ENCODE data around the gene LPAR1.

The LPAR1 gene

DNA sequence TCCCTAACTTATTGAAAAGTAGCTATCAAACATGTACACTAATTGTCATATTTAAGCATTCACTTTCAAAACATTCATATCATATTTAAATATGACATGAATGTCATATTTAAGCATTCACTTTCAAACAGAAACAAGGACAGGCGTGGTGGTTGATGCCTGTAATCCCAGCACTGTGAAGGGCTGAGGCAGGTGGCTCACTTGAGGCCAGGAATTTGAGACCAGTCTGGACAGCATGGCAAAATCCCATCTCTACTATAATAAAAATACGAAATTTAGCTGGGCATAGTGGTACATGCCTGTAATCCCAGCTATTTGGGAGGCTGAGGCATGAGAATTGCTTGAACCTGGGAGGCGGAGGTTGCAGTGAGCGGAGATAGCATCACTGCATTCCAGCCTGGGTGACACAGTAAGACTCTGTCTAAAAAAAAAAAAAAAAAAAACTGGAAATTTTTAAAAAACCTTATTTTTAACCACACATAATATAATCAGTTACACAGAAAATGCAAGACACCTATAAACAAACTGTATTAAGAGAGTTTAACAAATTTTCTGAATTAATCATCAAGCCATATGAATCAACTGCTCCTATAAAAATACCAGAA, 88.1 kb downstream of the LPAR1 start:
- DNase-seq: no peak

DNA sequence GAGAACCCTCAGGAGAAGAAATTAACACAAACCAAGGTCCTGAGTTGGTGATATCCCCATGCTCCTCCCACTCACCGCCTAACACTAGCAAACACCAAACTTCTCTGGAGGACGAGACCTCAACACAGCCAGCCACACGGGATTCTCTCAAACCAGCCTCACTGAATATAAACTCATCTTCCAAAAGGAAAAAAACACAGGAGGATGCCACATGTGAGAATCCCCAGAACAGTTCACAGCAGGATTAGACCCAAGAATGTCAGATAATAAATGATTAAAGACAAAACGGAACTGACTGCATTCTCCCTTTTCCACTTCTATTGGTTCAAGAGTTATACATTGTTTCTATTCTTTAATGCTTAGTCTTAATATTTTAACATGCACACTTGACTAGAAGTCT, 89.2 kb downstream of the LPAR1 start:
- DNase-seq: no peak

DNA sequence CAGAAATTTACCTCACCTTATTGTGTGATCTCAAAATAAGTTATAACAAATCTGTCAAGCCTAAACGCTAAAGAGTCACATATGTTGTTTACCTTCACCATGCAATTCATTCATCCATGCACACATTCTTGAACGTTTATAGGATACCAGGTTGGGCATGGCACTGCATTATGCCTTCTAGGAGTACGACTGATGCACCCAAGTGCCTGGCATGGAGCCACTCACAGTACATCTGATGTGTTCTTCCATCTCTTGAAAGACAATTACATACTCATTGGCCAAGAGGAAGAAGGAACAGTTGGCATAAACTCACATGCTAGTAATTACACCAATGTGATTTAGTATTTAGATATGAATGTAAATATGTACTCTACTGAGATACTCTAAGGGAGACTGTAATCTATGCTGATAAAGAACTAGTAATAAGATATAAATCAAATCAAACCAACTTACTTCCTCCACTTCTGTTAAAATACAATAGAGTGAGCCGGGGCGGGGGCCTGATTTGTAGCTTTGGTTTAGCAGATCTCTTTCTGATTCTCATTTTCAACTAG, 90.7 kb downstream of the LPAR1 start:
- no peak for DNase-seq

DNA sequence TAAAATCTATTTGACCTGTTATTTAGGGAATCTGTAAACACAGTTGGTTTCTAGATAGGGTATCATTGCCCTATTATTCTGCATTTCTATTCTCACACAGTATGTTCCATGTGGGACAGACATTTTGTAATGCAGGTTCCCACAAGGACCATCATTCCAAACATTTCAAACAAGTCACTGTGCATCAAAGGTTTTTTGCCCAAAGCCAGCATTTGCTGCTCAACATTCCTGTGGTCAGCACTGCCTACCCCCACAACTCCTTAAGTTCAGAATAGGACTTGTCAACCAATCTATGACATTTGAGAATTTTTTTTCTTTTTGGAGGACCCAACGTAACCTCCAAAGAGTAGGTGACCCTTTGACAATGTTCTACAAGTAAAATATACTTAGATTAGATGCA, 95.7 kb downstream of the LPAR1 start:
- DNase-seq: no peak

DNA sequence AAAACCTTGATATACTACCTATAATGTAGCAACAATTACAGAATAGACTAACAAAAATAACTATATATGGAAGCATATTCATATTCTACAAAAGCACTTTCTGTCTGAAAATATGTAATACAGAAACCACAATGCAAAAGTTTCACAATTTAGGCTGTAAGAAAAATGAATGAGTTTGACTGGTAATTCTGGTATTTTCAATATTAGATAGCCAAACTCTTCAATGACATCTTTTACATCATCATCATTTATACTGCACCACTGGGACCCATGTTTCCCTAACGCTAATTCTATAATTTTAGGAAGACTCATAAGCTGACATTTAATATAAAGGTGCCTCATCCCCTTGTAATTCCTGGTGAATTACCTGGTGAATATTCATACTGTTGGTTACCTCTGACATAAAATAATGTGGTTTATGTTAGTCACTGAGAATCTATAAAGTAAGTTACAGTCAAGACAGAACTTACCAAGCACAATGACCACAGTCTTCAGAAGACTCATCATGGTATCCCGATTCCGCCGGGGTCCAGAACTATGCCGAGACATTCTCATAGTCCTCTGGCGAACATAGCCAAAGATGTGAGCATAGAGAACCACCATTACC, 97.2 kb downstream of the LPAR1 start:
- no peak for DNase-seq

DNA sequence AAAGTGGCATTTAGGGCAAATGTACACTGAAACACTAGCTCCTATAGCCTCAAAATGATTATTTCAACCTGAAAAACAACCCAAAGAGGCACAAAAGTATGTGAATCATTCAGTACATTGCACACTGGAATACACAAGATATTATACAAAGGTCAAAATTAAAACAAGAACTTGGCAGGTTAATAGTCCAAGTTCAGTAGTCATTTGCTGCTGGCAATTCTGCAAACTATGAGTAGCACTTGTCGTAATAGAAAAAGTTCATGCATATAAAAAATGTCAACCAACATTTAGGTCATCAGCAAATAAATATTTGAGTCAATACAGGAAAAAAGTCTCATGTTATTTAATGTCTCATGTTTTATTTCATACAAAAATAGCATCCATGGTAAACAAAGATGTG, 98.7 kb downstream of the LPAR1 start:
- DNase-seq: no peak

DNA sequence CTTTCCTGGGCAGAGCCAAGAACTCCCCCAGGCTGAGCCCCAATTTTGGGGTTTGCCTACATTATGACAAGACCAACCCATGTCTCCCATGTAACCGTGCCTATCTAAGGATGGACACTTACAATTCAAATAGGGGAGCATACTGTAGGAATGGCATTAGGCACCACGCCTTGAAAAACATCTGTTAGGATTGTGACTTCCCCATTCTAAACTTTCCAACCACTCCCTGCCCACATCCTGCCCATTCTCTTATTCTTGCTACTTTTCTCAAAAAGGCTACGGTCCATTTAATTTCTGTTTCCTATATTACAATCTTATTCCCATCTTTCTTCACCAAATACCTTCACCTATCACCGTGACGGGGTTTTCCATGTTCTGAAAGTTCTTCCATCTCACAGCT, 99.2 kb downstream of the LPAR1 start:
- DNase-seq: no peak

- DNase-seq: no peak
Observed at GRCh38 chr9:110938242-110938641, 100.0 kb downstream of the LPAR1 start.

DNA sequence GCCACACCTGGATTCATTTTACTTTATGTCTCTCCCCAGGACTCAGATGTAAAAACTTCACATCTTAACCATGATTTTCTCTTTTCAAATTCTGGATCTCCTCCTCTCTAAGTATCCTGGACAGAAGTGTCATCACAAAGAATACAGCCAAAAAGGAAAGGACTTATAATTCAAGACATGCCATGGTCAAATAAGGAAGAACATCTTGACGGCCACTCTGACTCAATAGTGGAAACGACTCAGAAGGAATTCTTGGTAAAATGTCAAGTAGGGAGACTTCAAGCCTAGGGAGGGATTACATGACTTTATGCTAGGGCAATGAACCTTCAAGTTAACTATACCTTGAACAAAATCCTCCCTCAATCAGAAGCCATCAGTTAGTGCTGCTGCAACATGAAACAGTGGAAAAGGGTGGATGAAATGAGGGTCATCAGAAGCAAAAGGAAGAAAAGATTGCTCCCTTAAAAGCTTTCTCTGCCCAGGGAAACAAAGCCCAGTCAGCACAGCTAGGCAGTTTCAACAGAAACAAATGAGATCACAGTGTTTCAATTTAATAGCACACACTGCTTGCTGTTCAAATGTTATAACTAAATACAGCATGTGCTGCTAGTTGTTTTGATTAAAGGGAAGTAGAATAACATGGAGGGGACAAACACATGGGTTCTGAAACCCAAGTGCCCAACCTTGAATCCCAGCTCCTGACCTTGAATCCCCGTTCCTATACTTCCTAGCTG, 101.4 kb downstream of the LPAR1 start:
- no peak for DNase-seq

GRCh38 chr9:110936237-110936636, 102.0 kb downstream of the LPAR1 start:
- no peak for DNase-seq

DNA sequence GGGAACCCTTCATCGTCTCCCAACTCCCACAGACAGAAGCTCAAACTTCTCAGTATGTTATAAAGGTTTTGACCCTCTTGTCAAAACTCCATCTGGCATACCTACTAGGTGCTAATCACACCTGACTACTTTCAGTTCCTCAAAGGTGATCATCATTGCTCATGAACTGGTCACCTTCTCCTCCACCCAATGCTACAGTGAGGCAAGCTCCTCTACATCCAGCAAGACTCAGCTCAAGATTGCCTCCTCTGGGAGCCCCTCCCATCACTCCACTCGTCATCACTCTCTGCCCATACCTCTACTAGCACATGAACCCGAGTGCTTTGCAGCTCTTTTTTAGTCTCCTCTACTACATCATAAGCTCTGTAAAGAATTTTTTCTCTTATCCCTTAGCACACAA, 102.4 kb downstream of the LPAR1 start:
- no peak for DNase-seq

- DNase-seq: no peak
Observed at GRCh38 chr9:110933350-110934001, 104.8 kb downstream of the LPAR1 start.

GRCh38 chr9:110932863-110933262, 105.4 kb downstream of the LPAR1 start:
- no peak for DNase-seq

- no peak for DNase-seq
Observed at GRCh38 chr9:110928599-110928998, 109.7 kb downstream of the LPAR1 start.

DNA sequence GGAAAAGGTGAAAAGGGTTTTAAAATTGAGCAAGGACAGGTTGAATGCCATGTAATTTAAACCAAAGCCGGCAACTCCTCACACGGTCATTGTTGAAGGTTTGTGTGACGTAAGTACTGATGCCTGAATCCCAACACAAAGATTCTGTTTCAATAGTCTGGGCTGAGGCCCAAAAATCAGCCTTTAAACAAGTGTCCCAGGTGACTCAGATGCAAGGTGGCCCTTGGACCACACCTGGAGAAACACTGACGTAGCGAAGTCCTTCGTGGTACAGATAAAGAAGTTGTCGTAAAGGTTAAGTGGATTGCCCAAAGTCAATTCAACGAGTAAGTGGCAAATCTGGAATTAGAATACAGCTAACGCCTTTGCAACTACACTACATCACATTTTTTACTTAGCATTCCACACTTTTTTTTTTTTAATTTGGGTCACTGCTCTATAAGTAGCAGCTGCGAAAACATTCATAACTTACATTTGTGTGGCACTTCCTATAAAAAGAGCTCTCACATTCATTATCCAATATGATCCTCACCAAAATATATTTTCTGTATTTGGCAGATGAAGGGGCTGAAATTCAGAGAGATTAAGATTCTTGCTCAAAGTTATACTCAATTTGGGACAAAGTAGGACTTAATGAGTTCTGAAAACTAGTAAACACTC, 111.3 kb downstream of the LPAR1 start:
- DNase-seq: no peak

- DNase-seq: no peak
Observed at GRCh38 chr9:110923601-110924000, 114.7 kb downstream of the LPAR1 start.

GRCh38 chr9:110922145-110922544, 116.1 kb downstream of the LPAR1 start:
- no peak for DNase-seq

DNA sequence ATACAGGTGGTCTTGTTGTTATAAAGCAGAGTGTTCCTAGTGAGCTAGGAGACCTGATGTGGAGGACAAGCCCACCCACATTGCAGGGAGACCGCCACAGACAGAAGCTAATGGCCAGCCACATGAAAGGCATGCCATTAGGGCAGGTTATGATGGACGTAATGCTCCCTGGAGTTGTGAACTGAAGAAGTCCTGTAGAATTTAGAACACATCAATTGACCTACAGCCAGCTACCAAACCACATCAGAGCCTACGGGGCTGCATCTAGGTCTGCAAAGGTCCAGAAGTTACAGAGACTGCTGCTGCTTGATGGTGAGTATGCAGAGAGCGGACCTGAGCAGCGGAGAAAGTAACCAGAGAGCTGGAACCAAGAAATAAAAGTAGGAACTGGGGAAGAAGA, 116.6 kb downstream of the LPAR1 start:
- no peak for DNase-seq

DNA sequence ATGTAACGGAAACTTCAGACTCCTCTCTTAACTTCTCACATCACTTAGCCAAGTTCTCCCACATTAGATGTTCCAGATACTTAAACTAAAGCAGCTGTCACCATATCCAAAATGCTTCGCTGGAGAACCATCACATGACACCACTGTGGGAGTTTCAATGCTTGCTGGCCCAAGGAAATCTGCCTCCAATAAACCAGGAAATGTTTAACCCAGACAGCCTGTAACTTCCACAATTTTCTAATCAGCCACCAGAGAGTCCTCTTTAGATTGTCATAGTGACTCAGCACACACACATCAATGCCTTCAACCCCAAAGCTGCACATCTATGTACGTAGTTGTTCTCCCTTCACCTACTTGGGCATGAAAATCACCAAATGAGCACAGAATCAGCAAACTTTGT, 118.7 kb downstream of the LPAR1 start:
- no peak for DNase-seq

- no peak for DNase-seq
Observed at GRCh38 chr9:110919050-110919435, 119.2 kb downstream of the LPAR1 start.

GRCh38 chr9:110918316-110919049, 119.8 kb downstream of the LPAR1 start:
- DNase-seq: no peak

- no peak for DNase-seq
Observed at GRCh38 chr9:110916403-110916802, 121.9 kb downstream of the LPAR1 start.

Data from NCI-H1092 treated with DMSO at 0.1 percent for 48 hours (cell line).